GM18867 (cell line): ENCODE data around the gene COL28A1.

ENCODE experiments used
- ATAC-seq: cut with Tn5 transposase; IDR thresholded peaks from one replicate; pipeline ENCODE4 v1.9.1; 2021; ENCODE audit warnings: mild to moderate bottlenecking, moderate library complexity; ENCODE audit not compliant: unreplicated experiment

COL28A1 gene

DNA sequence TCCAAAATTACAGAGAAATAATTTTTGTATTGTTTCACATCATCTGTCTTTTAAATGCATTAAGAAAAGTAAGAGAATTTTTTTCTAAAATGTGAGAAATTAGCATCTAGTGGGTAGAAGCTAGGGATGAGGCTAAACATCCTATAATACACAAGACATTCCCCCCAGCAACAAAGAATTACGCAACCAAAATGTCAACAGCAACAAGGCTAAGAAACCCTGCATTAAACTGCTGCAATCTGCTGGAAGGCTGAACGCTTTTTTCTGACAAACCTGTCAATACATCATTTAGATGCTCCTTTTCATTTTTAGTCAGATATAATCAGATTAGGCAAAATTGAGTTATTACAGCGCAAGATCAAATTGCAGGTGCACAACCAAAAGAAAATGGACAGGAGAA lies 191.1 kb downstream of the COL28A1 start:
- ATAC-seq = no peak

- no peak for ATAC-seq
Observed at GRCh38 chr7:7335909-7336308, 199.8 kb downstream of the COL28A1 start.

DNA sequence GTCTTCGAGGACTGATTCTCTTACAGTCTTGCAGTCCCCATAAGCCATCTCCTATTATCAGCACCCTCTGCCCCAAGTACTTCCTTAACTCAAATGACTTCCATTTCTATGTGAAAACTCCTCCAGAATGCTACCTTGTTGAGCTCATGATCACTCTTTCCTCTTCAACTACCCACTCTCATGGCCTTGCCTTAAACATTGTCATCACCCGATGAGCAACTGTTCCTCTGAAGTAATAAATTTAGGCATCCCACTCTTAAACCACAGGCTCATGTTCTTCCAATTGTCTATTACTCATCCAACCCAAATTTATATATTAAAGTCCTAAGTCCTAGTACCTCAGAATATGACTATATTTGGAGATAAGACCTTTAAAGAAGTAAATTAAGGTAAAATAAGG lies 200.5 kb downstream of the COL28A1 start:
- no peak for ATAC-seq

DNA sequence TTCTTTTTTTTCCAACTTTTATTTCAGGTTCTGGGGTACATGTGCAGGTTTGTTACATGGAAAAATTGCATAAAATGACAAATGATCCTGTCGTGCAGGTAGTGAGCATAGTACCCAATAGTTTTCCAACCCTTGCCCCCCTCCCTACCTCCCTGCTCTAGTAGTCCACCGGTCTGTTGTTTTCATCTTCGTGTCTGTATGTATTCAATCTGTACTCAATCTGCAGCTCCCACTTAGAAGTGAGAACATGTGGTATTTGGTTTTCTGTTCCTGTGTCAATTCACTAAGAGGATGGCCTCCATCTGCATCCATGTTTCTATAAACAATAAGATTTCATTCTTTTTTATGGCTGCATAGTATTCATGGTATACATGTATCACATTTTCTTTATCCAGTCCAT lies 202.1 kb downstream of the COL28A1 start:
- ATAC-seq = no peak

DNA sequence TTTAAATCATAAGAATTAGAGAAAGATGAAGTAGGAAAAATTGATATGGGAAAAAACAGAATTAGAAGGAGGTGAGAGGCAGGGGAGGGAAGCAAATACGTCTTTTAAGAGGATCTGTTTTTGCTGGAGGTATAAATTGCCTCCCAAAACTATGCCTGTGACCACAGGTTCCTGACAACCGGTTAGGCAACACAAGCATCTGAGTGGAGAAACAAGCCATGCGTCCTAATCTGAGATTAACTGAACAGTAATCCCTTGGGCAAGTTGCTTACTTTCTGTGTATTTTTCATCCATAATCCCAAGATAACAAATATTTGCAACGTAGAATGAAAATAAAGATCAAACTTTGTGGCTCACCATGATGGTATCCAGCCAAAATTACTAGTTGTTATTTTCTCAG lies 204.2 kb downstream of the COL28A1 start:
- ATAC-seq = no peak

GRCh38 chr7:7330997-7331396 lies 204.7 kb downstream of the COL28A1 start:
- ATAC-seq = no peak

GRCh38 chr7:7329326-7329725 lies 206.3 kb downstream of the COL28A1 start:
- ATAC-seq = no peak

- no peak for ATAC-seq
Observed at GRCh38 chr7:7327423-7327822, 208.2 kb downstream of the COL28A1 start.

DNA sequence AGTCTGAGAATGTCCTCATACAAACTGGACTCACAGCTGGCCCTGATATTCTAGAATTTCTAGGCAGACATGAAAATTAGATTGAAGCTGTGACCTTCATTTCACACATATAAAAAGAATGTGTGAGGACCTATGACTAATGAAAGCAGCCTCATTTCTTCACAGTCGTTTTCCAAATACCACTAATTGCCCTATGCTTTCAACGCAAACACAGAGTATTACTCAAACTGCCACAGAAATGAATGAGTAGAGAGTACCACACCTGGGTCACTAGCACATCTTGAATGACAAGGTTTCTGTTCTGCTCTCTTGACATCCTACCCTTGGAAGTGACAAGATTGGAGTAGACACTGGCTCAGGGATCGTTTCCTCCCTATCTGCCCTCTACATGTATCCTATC lies 211.0 kb downstream of the COL28A1 start:
- ATAC-seq = no peak

DNA sequence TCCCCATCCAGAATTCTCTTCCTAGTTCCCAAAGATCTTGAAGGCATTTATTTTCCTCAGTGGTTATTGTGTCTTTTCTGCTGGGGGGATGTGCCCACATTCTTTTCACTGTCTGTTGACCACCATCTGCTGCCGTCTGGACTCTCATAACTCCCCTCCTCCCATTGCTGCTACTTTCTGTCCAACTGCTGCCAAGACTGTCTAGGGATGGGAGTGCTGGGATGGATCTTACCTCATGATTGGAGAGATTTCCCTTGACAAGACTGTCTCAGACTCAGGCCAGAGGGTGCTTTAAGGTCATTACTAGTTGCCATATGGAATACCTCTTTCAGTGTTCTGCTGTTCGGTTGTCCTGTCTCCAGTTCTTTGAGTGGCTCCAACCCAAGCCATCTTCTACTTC lies 211.8 kb downstream of the COL28A1 start:
- ATAC-seq = no peak

GRCh38 chr7:7323352-7323751 lies 212.3 kb downstream of the COL28A1 start:
- ATAC-seq = peak; percentile 82

GRCh38 chr7:7321681-7322080 lies 214.0 kb downstream of the COL28A1 start:
- peak; percentile 93 for ATAC-seq

DNA sequence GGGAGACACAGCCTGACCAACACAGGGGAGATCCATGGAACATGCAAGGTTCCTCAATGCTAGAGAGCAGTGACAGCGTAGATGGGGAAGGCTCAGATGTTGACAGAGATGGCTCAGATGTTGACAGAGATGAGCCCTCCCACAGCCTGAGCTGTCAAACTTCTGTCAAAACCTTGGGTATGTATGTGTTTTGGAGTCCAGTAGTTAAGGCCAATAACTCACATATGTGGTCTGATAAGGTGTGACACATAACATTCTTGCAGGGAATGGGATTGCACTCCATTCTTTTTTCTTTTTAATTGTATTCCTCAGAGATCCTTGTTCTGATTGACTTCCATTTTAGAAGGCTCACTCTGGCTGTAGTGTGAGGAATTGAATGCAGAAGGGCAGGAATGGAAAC lies 217.1 kb downstream of the COL28A1 start:
- ATAC-seq = no peak

DNA sequence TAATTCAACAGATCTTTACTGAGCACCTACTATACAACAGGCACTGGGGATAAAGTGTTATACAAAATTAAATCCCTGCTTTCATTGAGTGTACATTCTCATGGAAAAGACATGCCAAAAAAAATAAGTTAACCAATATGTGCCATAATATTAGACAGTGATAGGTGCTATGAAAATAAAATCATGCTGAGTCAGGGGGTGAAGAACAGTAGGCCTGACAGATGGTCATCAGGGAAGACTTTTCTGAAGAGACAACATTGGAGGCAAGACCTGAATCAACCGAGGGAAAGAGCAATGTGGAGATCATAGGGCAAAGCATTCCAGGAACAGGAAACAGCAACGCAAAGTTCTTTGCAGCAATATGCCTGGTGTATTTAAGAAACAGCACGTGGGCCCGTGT lies 217.8 kb downstream of the COL28A1 start:
- ATAC-seq = no peak

GRCh38 chr7:7315851-7316250 lies 219.8 kb downstream of the COL28A1 start:
- no peak for ATAC-seq

DNA sequence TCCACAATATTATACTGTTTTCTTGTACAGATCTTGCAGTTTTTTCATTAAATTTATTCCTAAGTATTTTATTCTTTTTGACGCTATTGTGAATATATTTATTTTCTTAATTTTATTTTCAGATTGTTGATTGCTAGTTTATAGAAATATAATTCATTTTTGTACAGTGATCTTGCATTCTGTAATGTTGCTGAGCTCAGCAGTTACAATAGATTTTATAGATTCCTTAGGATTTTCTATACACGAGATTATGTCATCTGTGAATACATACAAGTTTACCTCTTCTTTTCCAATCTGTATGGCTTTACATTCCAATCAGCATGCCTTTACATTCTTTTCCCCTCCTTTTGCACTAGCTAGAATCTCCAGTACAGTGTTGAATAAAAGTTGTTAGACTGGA lies 223.3 kb downstream of the COL28A1 start:
- ATAC-seq = no peak

GRCh38 chr7:7311001-7311400 lies 224.7 kb downstream of the COL28A1 start:
- no peak for ATAC-seq

GRCh38 chr7:7309203-7309602 lies 226.5 kb downstream of the COL28A1 start:
- ATAC-seq = no peak
